AG04450 (cell line): Measurements from ENCODE around the gene MED13. TPM values are rescaled to one million over a fixed set of nuclear protein-coding genes. Genes with fewer than 3 reads are reported as not detected.

Source experiments
- CTCF ChIA-PET: fragments of 300-600, 350-600 bp; formaldehyde crosslinking; extraction: SDS; loops from one replicate; lab custom pipeline; 2022; ENCODE audit warnings: antibody characterized with exemption, inconsistent platforms; lab: Charles Lee
- POLR2A ChIA-PET: fragments of 350-600 bp; formaldehyde crosslinking; extraction: SDS; loops from one replicate; lab custom pipeline; 2021; ENCODE audit warnings: antibody characterized with exemption, inconsistent platforms; lab: Yijun Ruan, JAX
- DNase-seq: peaks from one replicate; pipeline ENCODE4 v3.0.0-alpha.2; 2011; ENCODE audit warnings: low read depth, low spot score
- H3K27ac ChIP-seq: one replicate; pipeline ENCODE4 v1.5.1; 2012; ENCODE audit warnings: low read depth, low read length, control low read depth
- H3K27me3 ChIP-seq: one replicate; pipeline ENCODE4 v1.6.0; 2012; ENCODE audit warnings: low read length; ENCODE audit not compliant: control insufficient read depth, insufficient read depth
- H3K4me3 ChIP-seq: 2 replicates; pipeline ENCODE4 v1.5.1; 2011; ENCODE audit warnings: mild to moderate bottlenecking, low read depth, low read length, control low read depth
- H3K9me3 ChIP-seq: 2 replicates; pipeline ENCODE4 v1.5.1; 2012; ENCODE audit warnings: low read length; ENCODE audit not compliant: control insufficient read depth, insufficient read depth
- polyA plus RNA-seq: library from polyadenylated mRNA; depleted of rRNA; stranded (reverse); fragments of >200 nt; gene quantifications from 2 replicates; pipeline ENCODE4 v1.2.3, GENCODE V29; 2011
- TF ChIP-seq, protein P1 (sequence below): IDR thresholded peaks from 2 replicates; pipeline ENCODE4 v1.5.1; 2011; ENCODE audit warnings: low read depth, low read length, control low read depth, inconsistent platforms

MED13 gene
- polyA plus RNA-seq, 1 experiment: 35.2 TPM

GRCh38 chr17:62043140-62043539 lies 21.9 kb downstream of the MED13 start:
- Histone ChIP-seq H3K4me3 (no peak overlapping the region), H3K27me3 (no peaks in the 10 kb centered on the region), H3K27ac (no peak overlapping the region), H3K9me3 (no peaks in the 10 kb centered on the region)
- DNase-seq: no peak
- TF ChIP-seq, protein P1, sequence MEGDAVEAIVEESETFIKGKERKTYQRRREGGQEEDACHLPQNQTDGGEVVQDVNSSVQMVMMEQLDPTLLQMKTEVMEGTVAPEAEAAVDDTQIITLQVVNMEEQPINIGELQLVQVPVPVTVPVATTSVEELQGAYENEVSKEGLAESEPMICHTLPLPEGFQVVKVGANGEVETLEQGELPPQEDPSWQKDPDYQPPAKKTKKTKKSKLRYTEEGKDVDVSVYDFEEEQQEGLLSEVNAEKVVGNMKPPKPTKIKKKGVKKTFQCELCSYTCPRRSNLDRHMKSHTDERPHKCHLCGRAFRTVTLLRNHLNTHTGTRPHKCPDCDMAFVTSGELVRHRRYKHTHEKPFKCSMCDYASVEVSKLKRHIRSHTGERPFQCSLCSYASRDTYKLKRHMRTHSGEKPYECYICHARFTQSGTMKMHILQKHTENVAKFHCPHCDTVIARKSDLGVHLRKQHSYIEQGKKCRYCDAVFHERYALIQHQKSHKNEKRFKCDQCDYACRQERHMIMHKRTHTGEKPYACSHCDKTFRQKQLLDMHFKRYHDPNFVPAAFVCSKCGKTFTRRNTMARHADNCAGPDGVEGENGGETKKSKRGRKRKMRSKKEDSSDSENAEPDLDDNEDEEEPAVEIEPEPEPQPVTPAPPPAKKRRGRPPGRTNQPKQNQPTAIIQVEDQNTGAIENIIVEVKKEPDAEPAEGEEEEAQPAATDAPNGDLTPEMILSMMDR: no peak
- ChIA-PET POLR2A (no interaction called here), CTCF (no interaction called here)

DNA sequence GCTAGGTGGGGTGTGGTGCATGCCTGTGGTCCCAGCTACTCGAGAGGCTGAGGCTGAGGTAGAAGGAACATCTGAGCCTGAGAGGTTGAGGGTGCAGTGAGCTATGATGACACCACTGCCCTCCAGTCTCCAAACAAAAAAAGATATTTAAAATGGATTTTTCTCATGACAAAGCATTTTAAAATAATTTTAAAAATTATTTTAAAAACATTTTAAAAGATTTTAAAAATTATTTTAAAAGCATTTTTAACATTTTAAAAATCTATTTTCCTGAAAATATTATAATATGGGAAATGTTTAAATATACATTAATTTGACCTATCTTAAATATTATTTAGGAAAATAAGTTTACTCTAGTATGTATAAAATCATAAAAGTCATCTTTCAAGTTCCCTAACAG lies 26.8 kb downstream of the MED13 start:
- DNase-seq: no peak
- Histone ChIP-seq H3K4me3 (no peak overlapping the region), H3K27ac (no peak overlapping the region), H3K9me3 (no peaks in the 10 kb centered on the region), H3K27me3 (no peaks in the 10 kb centered on the region)
- CTCF ChIA-PET: interaction anchor here (0.7 kb wide), 1 partner anchor 18 kb away, joined by 5 read pairs; no protein-coding TSS in a partner anchor
- TF ChIP-seq, protein P1: no peak
- POLR2A ChIA-PET: no interaction called here

GRCh38 chr17:62033317-62033716 lies 31.8 kb downstream of the MED13 start:
- ChIA-PET CTCF (interaction anchor here (0.7 kb wide), 1 partner anchor 194 kb away, joined by 3 read pairs; no protein-coding TSS in a partner anchor), POLR2A (no interaction called here)
- no peak for DNase-seq
- TF ChIP-seq, protein P1: no peak
- Histone ChIP-seq H3K27ac (no peak overlapping the region), H3K4me3 (no peak overlapping the region), H3K9me3 (no peaks in the 10 kb centered on the region; the same call in 1 of the 2 replicates), H3K27me3 (no peaks in the 10 kb centered on the region)

DNA sequence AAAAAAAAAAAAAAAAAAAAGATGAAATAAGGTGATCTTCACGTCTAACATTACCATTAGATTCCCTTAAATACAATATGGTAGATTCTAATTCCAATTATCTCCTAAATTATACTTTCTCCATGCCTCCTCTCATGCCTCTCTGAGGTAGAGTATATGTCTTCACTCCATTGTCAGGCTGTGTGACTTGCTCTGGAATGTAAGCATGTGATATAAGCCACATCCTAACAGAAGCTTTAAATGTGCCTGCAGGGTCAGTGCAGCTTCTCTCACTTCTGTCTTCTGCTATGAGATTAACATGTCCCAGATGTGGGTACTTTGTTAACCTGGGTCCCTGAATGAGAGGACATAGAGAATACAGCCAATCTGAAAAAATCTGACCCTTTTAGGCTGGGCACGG lies 32.6 kb downstream of the MED13 start:
- TF ChIP-seq, protein P1: no peak
- Histone ChIP-seq H3K27ac (no peak overlapping the region), H3K4me3 (no peak overlapping the region), H3K27me3 (no peaks in the 10 kb centered on the region), H3K9me3 (no peaks in the 10 kb centered on the region; the same call in 1 of the 2 replicates)
- ChIA-PET POLR2A (no interaction called here), CTCF (no interaction called here)
- DNase-seq: no peak

- Histone ChIP-seq H3K27ac (no peak overlapping the region), H3K9me3 (no peaks in the 10 kb centered on the region; the same call in 1 of the 2 replicates), H3K4me3 (no peak overlapping the region), H3K27me3 (no peaks in the 10 kb centered on the region)
- CTCF ChIA-PET: interaction anchor here (1.3 kb wide), 1 partner anchor 11 kb away, joined by 3 read pairs; no protein-coding TSS in a partner anchor
- TF ChIP-seq, protein P1: no peak
- POLR2A ChIA-PET: no interaction called here
- DNase-seq: no peak
Measured at GRCh38 chr17:62030264-62030663, 34.8 kb downstream of the MED13 start.
